Measurements from ENCODE around the gene TATDN2. TPM values are rescaled to one million over a fixed set of nuclear protein-coding genes. Genes with fewer than 3 reads are reported as not detected.

The TATDN2 gene
- total and polyA plus RNA-seq, 7 donors = 9.6 to 22.7 (median 18.8) TPM

DNA sequence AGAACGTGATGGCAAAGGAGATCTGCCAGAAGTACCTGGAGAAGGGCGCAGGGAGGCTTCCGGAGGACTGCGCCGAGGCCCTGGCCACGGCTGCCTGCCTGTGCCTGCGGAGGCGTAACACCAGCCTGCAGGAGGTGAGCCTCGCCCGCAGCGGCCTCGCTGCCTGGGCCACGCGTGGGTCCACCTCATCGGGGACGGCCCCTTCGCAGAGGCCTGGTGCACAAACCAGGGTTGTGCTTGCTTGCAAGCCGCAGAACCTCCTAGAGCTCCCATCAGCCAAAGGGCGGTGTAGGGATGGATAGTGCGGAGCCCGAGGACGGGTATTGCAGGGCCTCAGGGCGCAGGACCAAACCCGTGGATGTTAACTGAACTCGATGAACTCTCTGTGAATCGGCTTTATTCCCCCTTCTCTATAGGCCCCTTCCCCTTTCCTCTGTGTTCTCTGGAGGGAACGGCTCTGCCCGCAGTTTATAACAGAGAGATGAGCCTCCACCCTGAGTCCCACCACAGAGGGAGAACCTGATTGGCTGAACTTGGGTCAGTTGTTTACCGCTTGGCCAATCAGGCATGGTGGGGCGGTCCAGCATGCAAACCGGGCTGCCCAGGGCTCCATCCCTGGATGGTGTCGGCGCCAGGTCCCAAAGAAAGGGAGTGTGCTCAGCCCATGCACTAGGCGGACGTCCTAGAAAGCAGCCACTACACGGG, 13.6 kb upstream of the TATDN2 start:
- no peak overlapping the region for H3K27ac ChIP-seq
- intact Hi-C loops (cut with DNase I) = loop anchor here in 1 of 2 donors (10.0 kb wide), 1 partner anchor 530 kb away; the partner anchor contains the start of gene CPNE9
- ATAC-seq = peak in 3 of 4 donors; percentile 13 to 29 (median 21)
- peaks cover 5 to 94% of the 10 kb centered on the region in 2 donors for H3K36me3 ChIP-seq (ENCODE audit: insufficient read depth in 1 of 2, low read depth in 1 of 2)
- no peak for DNase-seq
- 87 to 90% (median 88%) methylated on average over 35 to 36 of the region's 36 CpGs for WGBS, 3 donors
- no peaks in the 10 kb centered on the region for H3K9me3 ChIP-seq
- no peak overlapping the region for H3K4me3 ChIP-seq
- H3K27me3 ChIP-seq (ENCODE audit: insufficient read depth in 3 of 3, low read length in 2 of 3) = no peaks in the 10 kb centered on the region
- TF ChIP-seq, protein P1, sequence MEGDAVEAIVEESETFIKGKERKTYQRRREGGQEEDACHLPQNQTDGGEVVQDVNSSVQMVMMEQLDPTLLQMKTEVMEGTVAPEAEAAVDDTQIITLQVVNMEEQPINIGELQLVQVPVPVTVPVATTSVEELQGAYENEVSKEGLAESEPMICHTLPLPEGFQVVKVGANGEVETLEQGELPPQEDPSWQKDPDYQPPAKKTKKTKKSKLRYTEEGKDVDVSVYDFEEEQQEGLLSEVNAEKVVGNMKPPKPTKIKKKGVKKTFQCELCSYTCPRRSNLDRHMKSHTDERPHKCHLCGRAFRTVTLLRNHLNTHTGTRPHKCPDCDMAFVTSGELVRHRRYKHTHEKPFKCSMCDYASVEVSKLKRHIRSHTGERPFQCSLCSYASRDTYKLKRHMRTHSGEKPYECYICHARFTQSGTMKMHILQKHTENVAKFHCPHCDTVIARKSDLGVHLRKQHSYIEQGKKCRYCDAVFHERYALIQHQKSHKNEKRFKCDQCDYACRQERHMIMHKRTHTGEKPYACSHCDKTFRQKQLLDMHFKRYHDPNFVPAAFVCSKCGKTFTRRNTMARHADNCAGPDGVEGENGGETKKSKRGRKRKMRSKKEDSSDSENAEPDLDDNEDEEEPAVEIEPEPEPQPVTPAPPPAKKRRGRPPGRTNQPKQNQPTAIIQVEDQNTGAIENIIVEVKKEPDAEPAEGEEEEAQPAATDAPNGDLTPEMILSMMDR (IDR thresholded peaks at IDR 0.05) = no peak
- H3K4me1 ChIP-seq = no peaks in the 10 kb centered on the region

DNA sequence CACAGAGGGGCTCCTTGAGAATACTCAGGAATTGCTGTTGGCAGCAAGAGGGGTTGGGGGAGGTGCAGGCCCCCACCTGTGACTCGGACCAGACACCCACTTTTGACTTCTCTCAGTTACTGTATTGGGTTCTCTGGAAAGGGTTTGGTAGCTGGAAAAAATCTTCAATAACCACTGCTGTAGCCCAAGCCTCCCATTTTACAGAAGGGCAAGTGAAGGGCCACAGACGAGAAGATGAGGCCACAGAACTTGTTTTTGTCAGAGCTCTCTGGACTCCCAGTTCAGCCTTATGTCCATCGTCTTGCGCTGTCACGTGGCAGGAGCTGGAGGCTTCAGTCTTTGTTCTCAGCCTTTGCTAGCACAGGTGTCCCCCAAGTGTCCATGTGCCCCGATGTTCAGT, 12.7 kb upstream of the TATDN2 start:
- intact Hi-C loops (cut with DNase I) = loop anchor here in 1 of 2 donors (10.0 kb wide), 1 partner anchor 531 kb away; the partner anchor contains the start of gene CPNE9
- DNase-seq (no peak), ATAC-seq (no peak)
- no peaks in the 10 kb centered on the region for H3K4me1 ChIP-seq
- H3K36me3 ChIP-seq (ENCODE audit: insufficient read depth in 1 of 2, low read depth in 1 of 2) = peaks cover 5 to 86% of the 10 kb centered on the region in 2 donors
- WGBS, 3 donors = 86 to 92% (median 88%) methylated on average over 6 of the region's 6 CpGs
- H3K9me3 ChIP-seq = no peaks in the 10 kb centered on the region
- H3K27me3 ChIP-seq (ENCODE audit: insufficient read depth in 3 of 3, low read length in 2 of 3) = no peaks in the 10 kb centered on the region
- no peak overlapping the region for H3K4me3 ChIP-seq
- TF ChIP-seq, protein P1 (IDR thresholded peaks at IDR 0.05) = no peak
- H3K27ac ChIP-seq = no peak overlapping the region

DNA sequence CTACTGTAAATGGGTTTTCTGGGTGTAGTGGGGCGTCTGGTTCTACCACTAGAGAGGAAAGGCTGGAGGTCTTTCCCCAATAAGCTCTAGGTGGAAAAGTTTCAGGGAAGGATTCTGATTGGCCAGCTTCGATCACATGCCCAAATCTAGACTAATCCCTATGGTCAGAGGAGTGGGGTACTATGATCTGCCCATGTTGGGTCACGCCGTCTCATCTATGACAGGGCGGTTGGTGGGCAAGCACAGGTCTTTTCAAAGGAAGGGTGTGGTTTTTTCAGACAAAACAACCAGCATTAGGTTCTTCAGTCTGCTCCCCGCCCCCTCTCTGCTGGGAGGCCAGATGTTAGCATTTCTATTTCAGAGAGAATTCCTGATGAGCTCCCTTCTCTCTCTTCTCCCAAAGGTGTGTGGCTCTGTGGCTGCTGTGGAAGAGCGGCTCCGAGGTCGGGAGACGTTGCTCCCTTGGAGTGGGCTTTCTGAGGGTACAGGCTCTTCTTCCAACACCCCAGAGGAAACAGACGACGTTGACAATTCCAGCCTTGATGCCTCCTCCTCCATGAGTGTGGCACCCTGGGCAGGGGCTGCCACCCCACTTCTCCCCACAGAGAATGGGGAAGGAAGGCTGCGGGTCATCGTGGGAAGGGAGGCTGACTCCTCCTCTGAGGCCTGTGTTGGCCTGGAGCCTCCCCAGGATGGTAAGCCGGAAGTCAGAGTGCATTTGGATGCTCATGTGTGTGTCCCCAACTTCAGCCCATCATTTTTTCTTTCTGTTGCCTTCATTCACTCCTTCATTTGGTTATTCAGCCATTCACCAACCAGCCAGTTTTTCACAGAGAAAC, 9.7 kb upstream of the TATDN2 start:
- TF ChIP-seq, protein P1 (IDR thresholded peaks at IDR 0.05) = no peak
- no peak overlapping the region for H3K27ac ChIP-seq
- no peak overlapping the region for H3K4me3 ChIP-seq
- H3K9me3 ChIP-seq = no peaks in the 10 kb centered on the region
- intact Hi-C loops (cut with DNase I) = loop anchor here in 1 of 2 donors (10.0 kb wide), 1 partner anchor 534 kb away; the partner anchor contains the start of gene CPNE9
- no peaks in the 10 kb centered on the region for H3K4me1 ChIP-seq
- ATAC-seq = no peak
- H3K36me3 ChIP-seq (ENCODE audit: insufficient read depth in 1 of 2, low read depth in 1 of 2) = peaks cover 5 to 85% of the 10 kb centered on the region in 2 donors
- WGBS, 3 donors = 85 to 92% (median 87%) methylated on average over 15 of the region's 15 CpGs
- H3K27me3 ChIP-seq (ENCODE audit: insufficient read depth in 3 of 3, low read length in 2 of 3) = no peaks in the 10 kb centered on the region
- DNase-seq = no peak

DNA sequence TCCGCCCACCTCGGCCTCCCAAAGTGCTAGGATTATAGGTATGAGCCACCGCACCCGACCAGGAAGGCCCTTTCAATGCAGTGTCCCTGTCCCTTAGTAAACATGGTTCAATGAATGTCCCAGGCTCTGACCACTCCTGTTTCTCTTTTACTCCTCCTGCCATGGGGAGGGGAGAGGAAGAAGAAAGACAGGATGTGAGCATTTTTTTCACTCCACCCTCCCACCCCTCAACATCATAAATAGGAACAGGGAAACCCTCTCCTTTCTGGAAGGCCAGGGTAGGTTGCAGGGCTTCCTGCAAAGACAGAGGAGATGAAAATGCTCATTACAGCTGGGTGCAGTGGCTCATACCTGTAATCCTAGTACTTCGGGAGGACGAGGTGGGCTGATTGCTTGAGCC, 7.5 kb upstream of the TATDN2 start:
- Histone ChIP-seq H3K9me3 (no peaks in the 10 kb centered on the region), H3K27me3 (ENCODE audit: insufficient read depth in 3 of 3, low read length in 2 of 3) (no peaks in the 10 kb centered on the region), H3K4me3 (no peak overlapping the region), H3K4me1 (no peaks in the 10 kb centered on the region), H3K36me3 (ENCODE audit: insufficient read depth in 1 of 2, low read depth in 1 of 2) (peaks cover under 1 to 76% of the 10 kb centered on the region in 2 donors), H3K27ac (no peak overlapping the region)
- ATAC-seq = no peak
- TF ChIP-seq, protein P1 (IDR thresholded peaks at IDR 0.05) = no peak
- DNase-seq = no peak
- WGBS, 3 donors = 69 to 83% (median 76%) methylated on average over 6 of the region's 6 CpGs
- intact Hi-C loops (cut with DNase I) = no loop called here

All from psoas muscle (tissue), 8 donors.